WTC11 (cell line): Measurements from ENCODE around the gene FURIN. TPM values are rescaled to one million over a fixed set of nuclear protein-coding genes. Genes with fewer than 3 reads are reported as not detected.

Source experiments
- ATAC-seq: fragments of 200-7000 bp; cut with Tn5 transposase; 2 replicates; pipeline ENCODE4 v1.10.0; 2021; ENCODE audit warnings: mild to moderate bottlenecking, moderate library complexity
- CTCF ChIA-PET: fragments of 300-600 bp; sonication (Branson Sonifier 250); formaldehyde crosslinking; loops from one replicate; lab custom pipeline; 2021; ENCODE audit warnings: antibody characterized with exemption; lab: Charles Lee
- POLR2A ChIA-PET: fragments of 350-600 bp; sonication (Branson Sonifier 250); formaldehyde crosslinking; loops from one replicate; lab custom pipeline; 2021; ENCODE audit warnings: antibody characterized with exemption; lab: Charles Lee
- DNase-seq: peaks from one replicate; pipeline ENCODE4 v3.0.0; 2021; ENCODE audit warnings: low spot score
- H3K27ac Mint-ChIP-seq: 2 replicates; pipeline ENCODE4 v1.8.0; 2021; ENCODE audit warnings: mixed read lengths
- H3K27me3 Mint-ChIP-seq: 2 replicates; pipeline ENCODE4 v1.8.0; 2021; ENCODE audit warnings: low read depth, mild to moderate bottlenecking, moderate library complexity, mixed read lengths
- H3K36me3 Mint-ChIP-seq: 2 replicates; pipeline ENCODE4 v1.8.0; 2021; ENCODE audit warnings: mixed read lengths
- H3K4me1 Mint-ChIP-seq: 2 replicates; pipeline ENCODE4 v1.8.0; 2022; ENCODE audit warnings: mixed read lengths
- H3K4me3 Mint-ChIP-seq: 2 replicates; pipeline ENCODE4 v1.8.0; 2021; ENCODE audit warnings: mild to moderate bottlenecking, moderate library complexity, mixed read lengths
- H3K9me3 Mint-ChIP-seq: 2 replicates; pipeline ENCODE4 v1.8.0; 2021; ENCODE audit warnings: mixed read lengths
- CREB1 ChIP-seq: sonication (generic); formaldehyde crosslinking; IDR thresholded peaks from 2 replicates; pipeline ENCODE4 v1.8.0; 2023; ENCODE audit warnings: mild to moderate bottlenecking, missing genetic modification reagents
- GTF2I ChIP-seq: fragments of 250-450 bp; sonication (Bioruptor Pico); conservative IDR thresholded peaks from 2 replicates; pipeline ENCODE4 v1.4.0; 2021; ENCODE audit warnings: mild to moderate bottlenecking
- HMGA2 ChIP-seq: fragments of 250-450 bp; sonication (Bioruptor Pico); IDR thresholded peaks from 2 replicates; pipeline ENCODE4 v1.4.0; 2021; ENCODE audit warnings: mild to moderate bottlenecking, moderate library complexity
- MXD4 ChIP-seq: fragments of 250-450 bp; sonication (Bioruptor Pico); IDR thresholded peaks from 2 replicates; pipeline ENCODE4 v1.8.0; 2021; ENCODE audit warnings: mild to moderate bottlenecking, moderate library complexity, borderline replicate concordance
- NR2C2 ChIP-seq: sonication (generic); formaldehyde crosslinking; IDR thresholded peaks from 2 replicates; pipeline ENCODE4 v1.8.0; 2022; ENCODE audit warnings: mild to moderate bottlenecking, missing genetic modification reagents
- SMAD3 ChIP-seq: sonication (generic); formaldehyde crosslinking; IDR thresholded peaks from 2 replicates; pipeline ENCODE4 v1.8.0; 2022; ENCODE audit warnings: missing genetic modification reagents, mild to moderate bottlenecking, borderline replicate concordance
- ZNF121 ChIP-seq: sonication (generic); formaldehyde crosslinking; IDR thresholded peaks from 2 replicates; pipeline ENCODE4 v1.8.0; 2023; ENCODE audit warnings: missing genetic modification reagents
- total RNA-seq: library from RNA; stranded (reverse); gene quantifications from 3 replicates; pipeline ENCODE4 v1.2.3, GENCODE V29; 2021
- TF ChIP-seq, protein P1 (sequence below): fragments of 250-450 bp; sonication (Bioruptor Pico); IDR thresholded peaks from 2 replicates; pipeline ENCODE4 v1.9.0; 2021; ENCODE audit warnings: mild to moderate bottlenecking
- TF ChIP-seq, protein P2 (sequence below): fragments of 250-450 bp; sonication (Bioruptor Pico); IDR thresholded peaks from 2 replicates; pipeline ENCODE4 v1.9.0; 2021; ENCODE audit warnings: moderate library complexity, mild to moderate bottlenecking, inconsistent platforms, borderline replicate concordance
- TF ChIP-seq, protein P3 (sequence below): sonication (generic); formaldehyde crosslinking; conservative IDR thresholded peaks from 2 replicates; pipeline ENCODE4 v1.8.1; 2023; ENCODE audit warnings: mild to moderate bottlenecking, low read depth, missing genetic modification reagents, moderate library complexity
- TF ChIP-seq, protein P4 (sequence below): fragments of 250-450 bp; sonication (Bioruptor Pico); IDR thresholded peaks from 2 replicates; pipeline ENCODE4 v1.9.0; 2021; ENCODE audit warnings: mild to moderate bottlenecking, borderline replicate concordance
- TF ChIP-seq, protein P5 (sequence below): sonication (generic); formaldehyde crosslinking; IDR thresholded peaks from 2 replicates; pipeline ENCODE4 v1.8.1; 2023; ENCODE audit warnings: mild to moderate bottlenecking, missing genetic modification reagents
- TF ChIP-seq, protein P6 (sequence below): sonication (generic); formaldehyde crosslinking; IDR thresholded peaks from 2 replicates; pipeline ENCODE4 v1.8.0; 2022; ENCODE audit warnings: mild to moderate bottlenecking, missing genetic modification reagents

Gene FURIN
- total RNA-seq, 1 experiment from 2014 or later = 46.3 TPM

DNA sequence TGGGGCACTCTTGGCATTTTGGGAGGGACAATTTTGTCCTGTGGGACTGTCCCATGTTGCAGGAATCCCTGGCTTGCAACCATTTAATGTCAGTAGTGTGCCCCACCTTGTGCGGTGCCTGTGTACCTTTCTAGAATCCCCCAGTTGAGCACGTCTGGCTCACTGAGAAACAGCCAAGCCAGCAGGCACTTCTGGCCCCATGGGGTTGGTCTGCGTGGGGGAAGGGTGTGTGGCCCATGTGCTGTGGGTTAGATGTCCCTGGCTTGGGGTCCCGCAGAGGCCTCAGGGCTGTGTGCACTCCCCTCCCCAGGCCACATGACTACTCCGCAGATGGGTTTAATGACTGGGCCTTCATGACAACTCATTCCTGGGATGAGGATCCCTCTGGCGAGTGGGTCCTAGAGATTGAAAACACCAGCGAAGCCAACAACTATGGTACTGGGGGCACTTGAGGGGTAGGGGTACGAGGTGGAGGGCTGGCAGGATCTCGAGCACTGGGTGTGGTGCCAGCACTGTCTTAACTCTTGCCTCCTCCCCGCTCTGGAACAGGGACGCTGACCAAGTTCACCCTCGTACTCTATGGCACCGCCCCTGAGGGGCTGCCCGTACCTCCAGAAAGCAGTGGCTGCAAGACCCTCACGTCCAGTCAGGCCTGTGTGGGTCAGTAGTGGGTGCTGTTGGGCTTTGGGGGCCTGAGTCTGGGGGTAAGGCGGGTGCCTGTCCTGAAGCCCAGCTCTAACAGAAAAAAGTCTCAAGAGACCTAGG is 12.2 kb downstream of the FURIN start:
- no peak for DNase-seq
- no peak for ATAC-seq
- Mint-ChIP-seq H3K27me3 (no peaks in the 10 kb centered on the region), H3K4me1 (peaks cover 16% of the 10 kb centered on the region), H3K36me3 (peaks cover 32% of the 10 kb centered on the region; the same call in 1 of the 2 replicates), H3K9me3 (no peaks in the 10 kb centered on the region), H3K4me3 (no peak overlapping the region), H3K27ac (no peak overlapping the region)
- ChIA-PET POLR2A (no interaction called here), CTCF (interaction anchor here (0.6 to 2.0 kb wide), 2 partner anchors 36 to 51 kb away, joined by 3 to 6 read pairs; partner anchors contain the start of gene HDDC3)
- TF ChIP-seq SMAD3 (CRISPR knock-in tag) (no peak), MXD4 (no peak), CREB1 (CRISPR knock-in tag) (no peak), GTF2I (CRISPR knock-in tag) (no peak), HMGA2 (CRISPR knock-in tag) (no peak), NR2C2 (no peak), ZNF121 (no peak)
- TF ChIP-seq, protein P1, sequence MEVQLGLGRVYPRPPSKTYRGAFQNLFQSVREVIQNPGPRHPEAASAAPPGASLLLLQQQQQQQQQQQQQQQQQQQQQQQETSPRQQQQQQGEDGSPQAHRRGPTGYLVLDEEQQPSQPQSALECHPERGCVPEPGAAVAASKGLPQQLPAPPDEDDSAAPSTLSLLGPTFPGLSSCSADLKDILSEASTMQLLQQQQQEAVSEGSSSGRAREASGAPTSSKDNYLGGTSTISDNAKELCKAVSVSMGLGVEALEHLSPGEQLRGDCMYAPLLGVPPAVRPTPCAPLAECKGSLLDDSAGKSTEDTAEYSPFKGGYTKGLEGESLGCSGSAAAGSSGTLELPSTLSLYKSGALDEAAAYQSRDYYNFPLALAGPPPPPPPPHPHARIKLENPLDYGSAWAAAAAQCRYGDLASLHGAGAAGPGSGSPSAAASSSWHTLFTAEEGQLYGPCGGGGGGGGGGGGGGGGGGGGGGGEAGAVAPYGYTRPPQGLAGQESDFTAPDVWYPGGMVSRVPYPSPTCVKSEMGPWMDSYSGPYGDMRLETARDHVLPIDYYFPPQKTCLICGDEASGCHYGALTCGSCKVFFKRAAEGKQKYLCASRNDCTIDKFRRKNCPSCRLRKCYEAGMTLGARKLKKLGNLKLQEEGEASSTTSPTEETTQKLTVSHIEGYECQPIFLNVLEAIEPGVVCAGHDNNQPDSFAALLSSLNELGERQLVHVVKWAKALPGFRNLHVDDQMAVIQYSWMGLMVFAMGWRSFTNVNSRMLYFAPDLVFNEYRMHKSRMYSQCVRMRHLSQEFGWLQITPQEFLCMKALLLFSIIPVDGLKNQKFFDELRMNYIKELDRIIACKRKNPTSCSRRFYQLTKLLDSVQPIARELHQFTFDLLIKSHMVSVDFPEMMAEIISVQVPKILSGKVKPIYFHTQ (CRISPR knock-in tag) = no peak
- TF ChIP-seq, protein P2, sequence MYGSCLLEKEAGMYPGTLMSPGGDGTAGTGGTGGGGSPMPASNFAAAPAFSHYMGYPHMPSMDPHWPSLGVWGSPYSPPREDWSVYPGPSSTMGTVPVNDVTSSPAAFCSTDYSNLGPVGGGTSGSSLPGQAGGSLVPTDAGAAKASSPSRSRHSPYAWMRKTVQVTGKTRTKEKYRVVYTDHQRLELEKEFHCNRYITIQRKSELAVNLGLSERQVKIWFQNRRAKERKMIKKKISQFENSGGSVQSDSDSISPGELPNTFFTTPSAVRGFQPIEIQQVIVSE (CRISPR knock-in tag) = no peak
- TF ChIP-seq, protein P3, sequence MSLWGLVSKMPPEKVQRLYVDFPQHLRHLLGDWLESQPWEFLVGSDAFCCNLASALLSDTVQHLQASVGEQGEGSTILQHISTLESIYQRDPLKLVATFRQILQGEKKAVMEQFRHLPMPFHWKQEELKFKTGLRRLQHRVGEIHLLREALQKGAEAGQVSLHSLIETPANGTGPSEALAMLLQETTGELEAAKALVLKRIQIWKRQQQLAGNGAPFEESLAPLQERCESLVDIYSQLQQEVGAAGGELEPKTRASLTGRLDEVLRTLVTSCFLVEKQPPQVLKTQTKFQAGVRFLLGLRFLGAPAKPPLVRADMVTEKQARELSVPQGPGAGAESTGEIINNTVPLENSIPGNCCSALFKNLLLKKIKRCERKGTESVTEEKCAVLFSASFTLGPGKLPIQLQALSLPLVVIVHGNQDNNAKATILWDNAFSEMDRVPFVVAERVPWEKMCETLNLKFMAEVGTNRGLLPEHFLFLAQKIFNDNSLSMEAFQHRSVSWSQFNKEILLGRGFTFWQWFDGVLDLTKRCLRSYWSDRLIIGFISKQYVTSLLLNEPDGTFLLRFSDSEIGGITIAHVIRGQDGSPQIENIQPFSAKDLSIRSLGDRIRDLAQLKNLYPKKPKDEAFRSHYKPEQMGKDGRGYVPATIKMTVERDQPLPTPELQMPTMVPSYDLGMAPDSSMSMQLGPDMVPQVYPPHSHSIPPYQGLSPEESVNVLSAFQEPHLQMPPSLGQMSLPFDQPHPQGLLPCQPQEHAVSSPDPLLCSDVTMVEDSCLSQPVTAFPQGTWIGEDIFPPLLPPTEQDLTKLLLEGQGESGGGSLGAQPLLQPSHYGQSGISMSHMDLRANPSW (CRISPR knock-in tag) = no peak
- TF ChIP-seq, protein P4, sequence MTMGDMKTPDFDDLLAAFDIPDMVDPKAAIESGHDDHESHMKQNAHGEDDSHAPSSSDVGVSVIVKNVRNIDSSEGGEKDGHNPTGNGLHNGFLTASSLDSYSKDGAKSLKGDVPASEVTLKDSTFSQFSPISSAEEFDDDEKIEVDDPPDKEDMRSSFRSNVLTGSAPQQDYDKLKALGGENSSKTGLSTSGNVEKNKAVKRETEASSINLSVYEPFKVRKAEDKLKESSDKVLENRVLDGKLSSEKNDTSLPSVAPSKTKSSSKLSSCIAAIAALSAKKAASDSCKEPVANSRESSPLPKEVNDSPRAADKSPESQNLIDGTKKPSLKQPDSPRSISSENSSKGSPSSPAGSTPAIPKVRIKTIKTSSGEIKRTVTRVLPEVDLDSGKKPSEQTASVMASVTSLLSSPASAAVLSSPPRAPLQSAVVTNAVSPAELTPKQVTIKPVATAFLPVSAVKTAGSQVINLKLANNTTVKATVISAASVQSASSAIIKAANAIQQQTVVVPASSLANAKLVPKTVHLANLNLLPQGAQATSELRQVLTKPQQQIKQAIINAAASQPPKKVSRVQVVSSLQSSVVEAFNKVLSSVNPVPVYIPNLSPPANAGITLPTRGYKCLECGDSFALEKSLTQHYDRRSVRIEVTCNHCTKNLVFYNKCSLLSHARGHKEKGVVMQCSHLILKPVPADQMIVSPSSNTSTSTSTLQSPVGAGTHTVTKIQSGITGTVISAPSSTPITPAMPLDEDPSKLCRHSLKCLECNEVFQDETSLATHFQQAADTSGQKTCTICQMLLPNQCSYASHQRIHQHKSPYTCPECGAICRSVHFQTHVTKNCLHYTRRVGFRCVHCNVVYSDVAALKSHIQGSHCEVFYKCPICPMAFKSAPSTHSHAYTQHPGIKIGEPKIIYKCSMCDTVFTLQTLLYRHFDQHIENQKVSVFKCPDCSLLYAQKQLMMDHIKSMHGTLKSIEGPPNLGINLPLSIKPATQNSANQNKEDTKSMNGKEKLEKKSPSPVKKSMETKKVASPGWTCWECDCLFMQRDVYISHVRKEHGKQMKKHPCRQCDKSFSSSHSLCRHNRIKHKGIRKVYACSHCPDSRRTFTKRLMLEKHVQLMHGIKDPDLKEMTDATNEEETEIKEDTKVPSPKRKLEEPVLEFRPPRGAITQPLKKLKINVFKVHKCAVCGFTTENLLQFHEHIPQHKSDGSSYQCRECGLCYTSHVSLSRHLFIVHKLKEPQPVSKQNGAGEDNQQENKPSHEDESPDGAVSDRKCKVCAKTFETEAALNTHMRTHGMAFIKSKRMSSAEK (CRISPR knock-in tag) = no peak
- TF ChIP-seq, protein P5, sequence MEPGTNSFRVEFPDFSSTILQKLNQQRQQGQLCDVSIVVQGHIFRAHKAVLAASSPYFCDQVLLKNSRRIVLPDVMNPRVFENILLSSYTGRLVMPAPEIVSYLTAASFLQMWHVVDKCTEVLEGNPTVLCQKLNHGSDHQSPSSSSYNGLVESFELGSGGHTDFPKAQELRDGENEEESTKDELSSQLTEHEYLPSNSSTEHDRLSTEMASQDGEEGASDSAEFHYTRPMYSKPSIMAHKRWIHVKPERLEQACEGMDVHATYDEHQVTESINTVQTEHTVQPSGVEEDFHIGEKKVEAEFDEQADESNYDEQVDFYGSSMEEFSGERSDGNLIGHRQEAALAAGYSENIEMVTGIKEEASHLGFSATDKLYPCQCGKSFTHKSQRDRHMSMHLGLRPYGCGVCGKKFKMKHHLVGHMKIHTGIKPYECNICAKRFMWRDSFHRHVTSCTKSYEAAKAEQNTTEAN (CRISPR knock-in tag) = no peak
- TF ChIP-seq, protein P6, sequence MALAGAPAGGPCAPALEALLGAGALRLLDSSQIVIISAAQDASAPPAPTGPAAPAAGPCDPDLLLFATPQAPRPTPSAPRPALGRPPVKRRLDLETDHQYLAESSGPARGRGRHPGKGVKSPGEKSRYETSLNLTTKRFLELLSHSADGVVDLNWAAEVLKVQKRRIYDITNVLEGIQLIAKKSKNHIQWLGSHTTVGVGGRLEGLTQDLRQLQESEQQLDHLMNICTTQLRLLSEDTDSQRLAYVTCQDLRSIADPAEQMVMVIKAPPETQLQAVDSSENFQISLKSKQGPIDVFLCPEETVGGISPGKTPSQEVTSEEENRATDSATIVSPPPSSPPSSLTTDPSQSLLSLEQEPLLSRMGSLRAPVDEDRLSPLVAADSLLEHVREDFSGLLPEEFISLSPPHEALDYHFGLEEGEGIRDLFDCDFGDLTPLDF (CRISPR knock-in tag) = no peak
